PFSK-1 (cell line): ENCODE data around the gene SARM1.

ENCODE experiments used
- FOXP2 ChIP-seq: optimal IDR thresholded peaks from 2 replicates; pipeline ENCODE3; 2011; ENCODE audit warnings: borderline replicate concordance, control low read depth, inconsistent platforms; ENCODE audit not compliant: insufficient read depth; ENCODE audit errors: extremely low read length, extremely low read depth
- POLR2AphosphoS5 ChIP-seq: IDR thresholded peaks from 2 replicates; pipeline ENCODE4 v1.6.1; 2012; ENCODE audit warnings: low read depth, mild to moderate bottlenecking, control low read depth, low read length, moderate library complexity
- REST ChIP-seq, 2 experiments: IDR thresholded peaks; 2 replicates each; pipeline versions ENCODE4 v1.6.1 to v1.8.0; 2011 to 2012; ENCODE audit warnings: low read depth in 2 of 2, low read length in 2 of 2, control low read depth in 1 of 2, inconsistent platforms in 1 of 2, mild to moderate bottlenecking in 1 of 2, moderate library complexity in 1 of 2; ENCODE audit not compliant: insufficient read depth in 1 of 2
- SIN3A ChIP-seq: IDR thresholded peaks from 2 replicates; pipeline ENCODE4 v1.6.1; 2012; ENCODE audit warnings: mild to moderate bottlenecking, low read length, moderate library complexity, borderline replicate concordance; ENCODE audit not compliant: insufficient read depth
- TAF1 ChIP-seq: IDR thresholded peaks from 2 replicates; pipeline ENCODE4 v1.6.1; 2012; ENCODE audit warnings: low read length, control low read depth, borderline replicate concordance; ENCODE audit not compliant: insufficient read depth

The SARM1 gene

GRCh38 chr17:28330671-28331070 lies 40.8 kb upstream of the SARM1 start:
- TF ChIP-seq REST (IDR thresholded peaks at IDR 0.05; ENCODE audit: insufficient read depth in 1 of 2, low read depth in 2 of 2, low read length in 2 of 2) (no peak), TAF1 (no peak), SIN3A (no peak), POLR2AphosphoS5 (no peak), FOXP2 (no peak)

DNA sequence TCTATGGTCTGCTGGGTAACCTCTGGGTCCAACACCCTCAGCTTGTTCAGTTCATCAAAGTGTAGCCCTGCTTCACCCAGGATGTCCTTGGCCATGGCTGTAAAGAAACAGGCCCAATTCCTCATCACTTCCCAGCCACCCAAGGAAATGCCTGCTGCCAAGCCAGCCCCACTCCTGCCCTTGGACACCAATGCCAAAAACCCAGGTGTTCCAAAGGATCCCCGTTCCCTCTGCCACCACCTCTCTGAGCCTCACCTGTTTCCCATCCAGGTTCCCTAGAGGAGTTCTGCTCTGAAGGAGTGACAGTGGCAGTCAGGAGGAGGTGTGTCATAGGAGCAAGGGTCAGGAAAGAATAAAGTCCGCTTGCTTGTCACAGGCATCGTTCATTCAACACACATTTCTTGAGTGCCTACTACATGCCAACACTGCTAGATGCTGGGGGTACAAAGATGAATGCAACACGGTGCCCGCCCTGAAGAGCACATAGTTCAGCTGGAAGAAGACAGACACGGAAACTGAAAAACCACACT lies 39.5 kb upstream of the SARM1 start:
- TF ChIP-seq SIN3A: no peak
- no peak for TF ChIP-seq POLR2AphosphoS5
- no peak for TF ChIP-seq FOXP2
- TF ChIP-seq TAF1: no peak
- no peak for TF ChIP-seq REST (IDR thresholded peaks at IDR 0.05; ENCODE audit: insufficient read depth in 1 of 2, low read depth in 2 of 2, low read length in 2 of 2)

- no peak for TF ChIP-seq FOXP2
- TF ChIP-seq REST (IDR thresholded peaks at IDR 0.05; ENCODE audit: insufficient read depth in 1 of 2, low read depth in 2 of 2, low read length in 2 of 2): no peak
- TF ChIP-seq POLR2AphosphoS5: no peak
- no peak for TF ChIP-seq TAF1
- no peak for TF ChIP-seq SIN3A
Observed at GRCh38 chr17:28333083-28333746, 38.3 kb upstream of the SARM1 start.

DNA sequence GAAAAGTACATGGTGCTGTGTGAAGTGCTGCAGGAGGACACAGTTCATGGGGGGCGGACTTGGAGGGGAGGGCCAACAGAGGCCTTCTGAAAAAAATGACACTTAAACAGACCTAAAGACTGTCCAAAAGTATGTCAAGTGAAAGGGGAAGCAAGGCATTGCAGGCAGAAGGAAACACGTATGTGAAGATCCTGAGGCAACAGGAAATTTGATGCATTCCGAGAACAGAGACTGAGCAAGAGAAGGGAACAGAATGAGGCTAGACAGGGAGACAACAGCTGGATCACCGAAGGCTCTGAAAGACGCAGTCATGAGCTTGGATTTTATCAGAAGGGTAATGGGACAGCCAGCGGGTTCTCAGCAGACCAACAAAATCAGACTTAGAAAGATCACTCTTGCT lies 37.3 kb upstream of the SARM1 start:
- TF ChIP-seq TAF1 (no peak), REST (IDR thresholded peaks at IDR 0.05; ENCODE audit: insufficient read depth in 1 of 2, low read depth in 2 of 2, low read length in 2 of 2) (no peak), SIN3A (no peak), FOXP2 (no peak), POLR2AphosphoS5 (no peak)

DNA sequence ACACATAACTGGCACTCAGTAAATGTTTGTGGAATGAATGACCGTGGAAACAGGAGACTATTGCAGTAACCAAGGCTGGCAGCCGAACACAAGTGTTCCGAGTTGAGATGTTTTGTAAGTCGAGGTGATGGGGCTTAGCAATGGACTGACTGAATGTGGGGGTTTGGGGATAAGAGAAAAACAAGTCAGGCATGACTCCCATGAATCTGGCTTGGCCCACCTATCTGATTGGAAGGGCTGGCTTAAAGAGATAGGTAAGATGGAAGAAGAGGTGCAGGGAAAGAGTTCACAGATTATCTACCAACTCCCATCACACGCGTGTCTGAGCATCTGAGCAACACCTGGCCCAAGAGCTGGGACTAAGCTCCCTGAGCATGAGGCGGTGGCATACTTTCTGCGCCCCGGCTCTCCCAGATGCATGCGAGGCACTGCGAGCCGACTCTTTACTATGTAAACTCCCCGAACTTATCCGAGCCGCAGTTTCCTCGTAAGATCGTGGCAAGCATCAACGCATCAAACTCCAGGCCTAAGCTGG lies 36.8 kb upstream of the SARM1 start:
- TF ChIP-seq SIN3A (no peak), REST (IDR thresholded peaks at IDR 0.05; ENCODE audit: insufficient read depth in 1 of 2, low read depth in 2 of 2, low read length in 2 of 2) (no peak), POLR2AphosphoS5 (no peak), FOXP2 (no peak), TAF1 (no peak)
